Astrocyte of the cerebellum (primary cell): ENCODE data around the gene ASB8.

Experiments
- DNase-seq: peaks from one replicate; pipeline ENCODE4 v3.0.0-alpha.2; 2011; ENCODE audit warnings: low read depth
- H3K4me3 ChIP-seq: 2 replicates; pipeline ENCODE4 v1.5.1; 2011; ENCODE audit warnings: mild to moderate bottlenecking, low read depth, low read length, moderate library complexity
- CTCF ChIP-seq: IDR thresholded peaks from 2 replicates; pipeline ENCODE4 v1.5.1; 2012; ENCODE audit warnings: low read length, low read depth, moderate library complexity, mild to moderate bottlenecking; ENCODE audit errors: missing control alignments
- in situ Hi-C: cut with HindIII; loops from 2 replicates; pipeline ENCODE4 v1.10.0; 2017; ENCODE audit warnings: low sequenced_read_pairs

The ASB8 gene

GRCh38 chr12:48145981-48146380 lies 11.3 kb downstream of the ASB8 start:
- in situ Hi-C loops, result no loop called here
- no peak overlapping the region for H3K4me3 ChIP-seq
- DNase-seq, result no peak
- no peak for TF ChIP-seq CTCF

- in situ Hi-C loops, result no loop called here
- no peak for TF ChIP-seq CTCF
- H3K4me3 ChIP-seq, result no peak overlapping the region
- DNase-seq, result no peak
Observed at GRCh38 chr12:48143898-48144297, 13.4 kb downstream of the ASB8 start.

- in situ Hi-C loops, result no loop called here
- DNase-seq, result no peak
- TF ChIP-seq CTCF, result no peak
- H3K4me3 ChIP-seq, result no peak overlapping the region
Observed at GRCh38 chr12:48142818-48143674, 14.3 kb downstream of the ASB8 start.

GRCh38 chr12:48135027-48135426 lies 22.3 kb downstream of the ASB8 start:
- DNase-seq, result no peak
- in situ Hi-C loops, result no loop called here
- no peak overlapping the region for H3K4me3 ChIP-seq
- TF ChIP-seq CTCF, result no peak

- in situ Hi-C loops, result no loop called here
- no peak for DNase-seq
- no peak overlapping the region for H3K4me3 ChIP-seq
- no peak for TF ChIP-seq CTCF
Observed at GRCh38 chr12:48132826-48133225, 24.5 kb downstream of the ASB8 start.

GRCh38 chr12:48131517-48131916 lies 25.8 kb downstream of the ASB8 start:
- in situ Hi-C loops, result no loop called here
- TF ChIP-seq CTCF, result no peak
- no peak for DNase-seq
- no peak overlapping the region for H3K4me3 ChIP-seq
